ENCODE data around the gene AMTN.
"Not testable (repeated sequence)": the region's sequence is repeated elsewhere in the genome, so short reads cannot be mapped to it uniquely, and the experiment has no call there.

The AMTN gene, protein sequence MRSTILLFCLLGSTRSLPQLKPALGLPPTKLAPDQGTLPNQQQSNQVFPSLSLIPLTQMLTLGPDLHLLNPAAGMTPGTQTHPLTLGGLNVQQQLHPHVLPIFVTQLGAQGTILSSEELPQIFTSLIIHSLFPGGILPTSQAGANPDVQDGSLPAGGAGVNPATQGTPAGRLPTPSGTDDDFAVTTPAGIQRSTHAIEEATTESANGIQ

DNA sequence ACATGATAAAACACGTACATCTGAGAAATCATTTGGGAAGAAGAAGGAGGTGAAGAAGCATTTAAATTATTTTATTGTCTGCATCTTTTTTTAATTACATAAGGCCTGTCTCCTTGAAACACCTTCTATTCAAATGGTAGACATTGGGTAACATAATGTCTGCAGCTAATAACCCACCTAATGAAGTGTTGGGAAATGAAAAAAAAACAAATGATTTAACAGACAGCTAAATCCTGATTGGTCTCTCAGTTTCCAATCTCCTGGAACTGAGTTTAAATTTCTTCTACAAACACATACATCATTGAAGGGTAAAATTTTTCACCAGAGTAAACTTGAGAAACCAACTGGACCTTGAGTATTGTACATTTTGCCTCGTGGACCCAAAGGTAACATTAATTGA lies at the start of gene AMTN:
Gene AMTN (plus strand): TSS at position 301 of the 400 bp plus-strand sequence. CDS start 209 bp downstream, outside the sequence.
- no peak for DNase-seq (ENCODE audit: low read depth in 2 of 2)

GRCh38 chr4:70471897-70472296 lies 46.5 kb upstream of the AMTN start, which contains the start of gene MUC7:
MUC7 (plus strand) TSS chr4:70472197; CDS start chr4:70474022, 1,825 bp downstream.
- DNase-seq (ENCODE audit: low read depth in 2 of 2): no peak

DNA sequence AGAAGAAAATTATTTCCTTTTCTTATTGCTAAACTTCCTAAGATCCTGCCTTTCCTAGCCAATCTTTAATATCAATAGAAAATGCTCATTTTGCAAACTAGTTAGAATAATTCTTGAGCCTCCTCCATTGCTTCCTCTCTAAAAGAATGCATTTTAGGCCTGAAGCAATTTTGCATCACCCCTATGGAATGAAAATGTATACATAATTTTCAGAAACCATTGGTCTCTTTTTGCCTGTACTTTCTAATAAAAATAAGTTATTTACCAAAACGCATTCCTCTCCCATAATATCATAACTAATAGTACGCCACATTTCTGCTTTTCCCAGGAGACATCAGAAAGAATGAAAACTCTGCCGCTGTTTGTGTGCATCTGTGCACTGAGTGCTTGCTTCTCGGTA lies 44.7 kb upstream of the AMTN start:
- no peak for DNase-seq (ENCODE audit: low read depth in 2 of 2)

GRCh38 chr4:70488748-70489147 lies 29.6 kb upstream of the AMTN start:
- no peak for DNase-seq (ENCODE audit: low read depth in 2 of 2)

- DNase-seq (ENCODE audit: low read depth in 2 of 2): no peak
These were observed 22.1 kb upstream of the AMTN start for GRCh38 chr4:70496231-70496630.

DNA sequence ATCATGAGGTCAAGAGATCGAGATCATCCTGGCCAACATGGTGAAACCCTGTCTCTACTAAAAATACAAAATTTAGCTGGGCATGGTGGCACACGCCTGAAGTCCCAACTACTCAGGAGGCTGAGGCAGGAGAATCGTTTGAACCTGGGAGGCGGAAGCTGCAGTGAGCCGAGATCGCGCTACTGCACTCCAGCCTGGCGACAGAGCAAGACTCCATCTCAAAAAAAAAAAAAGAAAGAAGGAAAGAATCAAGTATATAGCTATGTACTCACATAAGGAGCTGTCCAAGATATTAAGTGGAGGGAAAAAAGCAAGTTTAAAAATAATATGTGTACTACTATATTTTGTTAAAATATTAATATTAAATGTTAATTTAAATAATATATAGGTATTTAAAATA lies 16.5 kb upstream of the AMTN start:
- not testable (repeated sequence) for DNase-seq (ENCODE audit: low read depth in 2 of 2)

GRCh38 chr4:70504733-70505132 lies 13.6 kb upstream of the AMTN start:
- DNase-seq (ENCODE audit: low read depth in 2 of 2): no peak

GRCh38 chr4:70505151-70505748 lies 13.1 kb upstream of the AMTN start:
- DNase-seq (ENCODE audit: low read depth in 2 of 2): peak; percentile 8 to 14

- no peak for DNase-seq (ENCODE audit: low read depth in 2 of 2)
These were observed 9.6 kb upstream of the AMTN start for GRCh38 chr4:70508801-70509200.

GRCh38 chr4:70511365-70511764 lies 7.0 kb upstream of the AMTN start:
- no peak for DNase-seq (ENCODE audit: low read depth in 2 of 2)

DNA sequence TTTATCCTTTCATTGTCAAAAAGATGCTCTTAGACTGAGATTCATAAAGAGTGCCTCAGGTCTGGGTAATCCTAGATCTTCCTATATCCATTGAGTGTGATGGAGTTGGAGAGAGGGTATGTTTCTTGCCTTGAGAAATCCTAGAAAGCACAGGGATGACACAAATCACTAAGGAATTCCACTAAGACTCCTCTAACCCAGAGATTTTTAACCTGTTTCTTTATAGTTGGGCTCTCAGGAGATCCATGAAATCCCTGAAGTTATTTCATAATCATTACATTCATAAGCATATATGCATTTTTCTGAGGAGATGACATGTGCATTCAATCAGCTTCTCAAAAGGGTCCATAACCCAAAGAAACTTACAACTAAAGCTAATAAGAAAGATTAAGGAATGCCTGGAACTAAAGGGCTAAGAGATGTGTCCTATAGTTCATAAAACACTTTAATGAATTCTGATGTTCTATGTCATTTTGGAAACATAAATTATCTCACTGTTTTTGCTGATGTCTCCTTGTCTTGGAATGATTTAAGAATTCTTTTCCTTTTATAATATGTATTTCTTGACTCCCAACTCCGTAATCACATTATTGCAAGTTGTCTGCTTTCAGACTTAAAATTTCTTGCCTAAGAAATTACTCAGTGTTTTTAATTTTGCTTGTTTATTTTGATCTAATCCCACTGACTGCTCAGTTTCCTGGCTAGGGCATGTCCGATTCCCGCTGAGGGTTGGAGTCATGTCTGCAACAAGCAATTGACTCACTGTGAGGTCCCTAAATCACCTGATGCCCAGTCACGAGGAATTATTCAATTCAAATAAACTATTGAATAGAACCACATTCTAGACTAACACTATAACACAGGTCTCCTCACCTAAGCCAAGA lies 2.8 kb upstream of the AMTN start:
- DNase-seq (ENCODE audit: low read depth in 2 of 2): no peak

- DNase-seq (ENCODE audit: low read depth in 2 of 2): no peak
These were observed 347 bp downstream of the AMTN start for GRCh38 chr4:70518716-70519115.

DNA sequence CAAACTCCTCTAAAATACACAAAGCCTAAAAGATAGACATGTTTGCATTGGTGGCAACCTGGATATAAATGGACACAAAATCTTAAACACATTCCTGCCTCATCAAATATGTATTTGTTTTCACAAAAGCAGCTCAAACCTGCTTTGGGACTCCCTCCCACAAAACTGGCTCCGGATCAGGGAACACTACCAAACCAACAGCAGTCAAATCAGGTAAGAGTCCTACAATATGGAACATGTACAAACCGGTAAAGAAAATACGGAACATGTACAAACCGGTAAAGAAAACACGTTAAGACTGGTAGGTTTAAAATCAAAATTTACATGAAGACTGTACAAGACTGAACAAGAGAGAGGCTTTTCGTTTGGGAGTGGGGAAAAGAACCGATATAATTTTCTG lies 4.3 kb downstream of the AMTN start:
- DNase-seq (ENCODE audit: low read depth in 2 of 2): no peak

GRCh38 chr4:70530997-70531396 lies 12.6 kb downstream of the AMTN start:
- DNase-seq (ENCODE audit: low read depth in 2 of 2): no peak

DNA sequence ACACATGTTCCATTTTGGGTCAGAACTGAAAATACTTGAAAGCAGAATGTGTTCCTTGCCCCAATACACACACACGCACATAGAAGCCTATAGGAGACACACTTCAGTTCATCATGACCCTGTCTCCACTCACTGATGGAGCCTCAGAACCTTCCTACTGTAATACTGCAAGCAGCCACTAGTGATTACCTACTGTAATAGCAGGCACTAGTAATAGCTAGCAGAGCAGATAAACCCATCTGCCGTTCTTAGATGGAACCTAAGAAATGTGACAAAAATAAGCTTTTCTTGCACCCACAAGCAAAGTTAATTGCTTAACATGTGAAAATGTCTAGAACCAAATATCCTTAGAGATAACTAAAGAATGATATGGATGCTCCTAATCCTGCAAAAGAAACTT lies 13.6 kb downstream of the AMTN start:
- DNase-seq (ENCODE audit: low read depth in 2 of 2): no peak

DNA sequence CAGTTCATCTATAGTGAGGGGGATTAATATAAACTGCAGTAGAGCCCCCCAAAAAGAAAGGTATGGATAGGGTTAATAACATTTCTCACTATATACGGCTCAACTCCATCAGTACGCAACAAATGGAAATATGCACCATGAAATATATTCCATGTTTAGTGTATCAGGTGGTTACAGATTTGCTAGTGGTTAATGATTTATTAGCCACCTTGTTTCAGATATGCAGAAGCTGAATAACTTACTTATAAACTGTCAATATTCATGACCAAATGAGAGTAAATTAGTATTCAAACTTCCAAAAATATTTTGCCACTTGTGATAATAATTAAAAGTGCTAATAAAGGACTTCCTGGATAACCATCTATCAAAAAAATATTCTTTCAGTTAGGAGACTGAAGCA lies 14.8 kb downstream of the AMTN start:
- no peak for DNase-seq (ENCODE audit: low read depth in 2 of 2)

GRCh38 chr4:70533791-70534190 lies 15.4 kb downstream of the AMTN start:
- no peak for DNase-seq (ENCODE audit: low read depth in 2 of 2)

DNA sequence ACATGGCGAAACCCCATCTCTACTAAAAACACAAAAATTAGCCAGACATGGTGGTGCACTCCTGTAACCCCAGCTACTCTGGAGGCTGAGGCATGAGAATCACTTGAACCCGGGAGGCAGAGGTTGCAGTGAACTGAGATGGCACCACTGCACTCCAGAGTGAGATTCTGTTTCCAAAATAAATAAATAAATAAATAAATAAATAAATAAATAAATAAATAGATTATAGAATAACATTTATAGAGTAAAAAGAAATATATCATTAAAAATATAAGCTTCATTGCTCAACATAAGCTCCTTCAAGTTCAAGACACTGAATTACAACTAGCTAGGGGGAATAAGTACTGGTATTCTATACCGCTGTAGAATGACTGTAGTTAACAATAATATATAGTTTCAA lies 16.5 kb downstream of the AMTN start:
- DNase-seq (ENCODE audit: low read depth in 2 of 2): not testable (repeated sequence)

DNA sequence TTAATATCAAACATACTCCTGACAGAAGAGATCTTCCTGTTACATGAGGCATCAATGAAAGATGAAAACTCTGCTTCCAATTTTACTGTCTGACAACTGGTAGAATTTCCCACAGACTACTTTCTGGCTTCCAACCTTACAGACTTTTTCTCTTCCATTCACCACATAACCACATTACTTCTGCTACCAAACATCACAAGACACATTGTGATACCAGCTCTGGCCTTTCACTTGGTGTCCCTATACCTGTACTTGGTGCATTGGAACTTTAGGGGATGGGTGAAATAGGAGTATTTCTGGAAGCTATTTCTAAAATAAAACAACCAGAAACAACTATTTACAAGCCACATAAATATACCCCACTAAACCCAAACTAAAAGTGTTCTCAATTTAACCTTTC lies 20.5 kb downstream of the AMTN start:
- DNase-seq (ENCODE audit: low read depth in 2 of 2): no peak

DNA sequence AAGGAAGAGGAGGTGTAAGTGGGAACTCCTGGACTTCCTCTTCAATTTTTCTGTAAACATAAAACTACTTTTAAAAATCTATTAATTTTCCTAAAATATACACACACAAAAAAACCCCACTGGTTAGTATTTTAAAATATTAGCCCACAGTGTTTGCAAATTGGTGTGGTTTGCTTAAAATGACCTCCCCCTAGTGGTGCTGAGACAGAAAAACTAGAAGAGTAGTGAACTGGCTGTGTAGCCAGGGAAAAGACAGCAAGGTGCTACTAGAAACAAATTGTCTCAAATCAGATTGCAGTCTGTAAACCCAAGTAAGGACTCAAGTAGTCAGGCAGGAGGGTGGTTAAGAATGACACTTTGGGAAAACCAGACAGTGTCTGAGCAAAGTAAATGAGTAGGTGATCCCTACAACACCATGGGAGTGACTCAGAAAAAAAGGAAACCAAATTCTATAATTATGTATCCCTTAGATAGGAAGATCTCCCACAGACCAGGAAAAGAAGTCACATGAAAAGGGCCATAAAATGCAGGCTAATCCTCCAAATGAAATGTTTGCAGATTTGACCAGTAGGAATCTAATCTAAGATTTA lies 26.0 kb downstream of the AMTN start:
- no peak for DNase-seq (ENCODE audit: low read depth in 2 of 2)

- no peak for DNase-seq (ENCODE audit: low read depth in 2 of 2)
These were observed 38.5 kb downstream of the AMTN start for GRCh38 chr4:70556856-70557255.

DNA sequence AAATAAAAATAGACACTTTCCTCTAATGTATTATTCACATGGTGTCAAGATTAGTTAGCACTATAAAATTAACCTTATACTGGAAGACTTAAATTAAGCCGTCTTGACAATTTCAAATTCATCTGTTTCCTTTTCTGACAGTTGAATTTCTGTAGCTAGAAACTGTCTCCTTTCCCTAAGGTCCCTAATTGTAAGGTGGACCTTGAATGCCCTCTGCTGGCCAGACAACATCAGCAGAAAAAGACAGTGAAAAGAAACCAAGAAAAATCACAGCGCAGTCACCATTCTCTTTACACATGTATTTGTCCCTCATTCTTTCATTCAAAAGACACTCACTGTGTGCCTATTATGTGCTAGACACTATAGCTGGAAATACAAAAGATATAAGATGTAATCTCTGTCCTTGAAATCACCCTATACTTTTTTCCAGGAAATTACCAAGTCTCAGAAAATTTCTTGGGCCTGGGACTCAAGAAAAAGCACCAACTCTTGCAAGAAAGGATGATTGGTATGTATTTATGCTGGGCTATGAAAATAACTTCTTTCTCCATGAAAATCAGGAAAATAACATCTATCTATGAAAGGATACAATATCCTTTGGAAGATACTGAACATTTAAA lies 41.0 kb downstream of the AMTN start:
- DNase-seq (ENCODE audit: low read depth in 2 of 2): no peak
